CD4-positive, alpha-beta T cell (primary cell): ENCODE data around the gene FMN1. TPM values are rescaled to one million over a fixed set of nuclear protein-coding genes. Genes with fewer than 3 reads are reported as not detected.

Experiments used
- ATAC-seq: fragments of 200-7000 bp; cut with Tn5 transposase; one replicate; pipeline ENCODE4 v1.10.0; 2022; ENCODE audit warnings: mild to moderate bottlenecking; ENCODE audit not compliant: poor library complexity
- CTCF ChIA-PET: fragments of 350-600 bp; sonication (Branson Sonifier 250); formaldehyde crosslinking; loops from one replicate; lab custom pipeline; 2021; ENCODE audit warnings: antibody characterized with exemption, inconsistent platforms; lab: Charles Lee
- POLR2A ChIA-PET: fragments of 350-600 bp; sonication (Branson Sonifier 250); formaldehyde crosslinking; loops from one replicate; lab custom pipeline; 2021; ENCODE audit warnings: antibody characterized with exemption, inconsistent platforms; lab: Charles Lee
- DNase-seq, 14 experiments: peaks; one replicate each; pipeline ENCODE4 v3.0.0-alpha.2; 2013 to 2020; ENCODE audit warnings: mixed read lengths in 2 of 14
- H3K27ac ChIP-seq, 2 donors: one replicate each; pipeline versions ENCODE4 v1.5.1 to v1.7.0; 2013; ENCODE audit warnings: low read length in 2 of 2, low read depth in 1 of 2, mild to moderate bottlenecking in 1 of 2
- H3K27me3 ChIP-seq, 2 experiments: 1 replicate in 1 of 2; 2 replicates in 1 of 2; pipeline versions ENCODE4 v1.6.1 to v1.7.0; 2013; ENCODE audit warnings: low read length in 2 of 2, control low read depth in 1 of 2, mild to moderate bottlenecking in 1 of 2, moderate library complexity in 1 of 2; ENCODE audit not compliant: insufficient read depth in 2 of 2, control insufficient read depth in 1 of 2
- H3K36me3 ChIP-seq: one replicate; pipeline ENCODE4 v1.6.1; 2013; ENCODE audit warnings: low read length, control low read depth; ENCODE audit not compliant: insufficient read depth
- H3K4me1 ChIP-seq: one replicate; pipeline ENCODE4 v1.6.1; 2013; ENCODE audit warnings: low read length, control low read depth; ENCODE audit not compliant: insufficient read depth
- H3K4me3 ChIP-seq: one replicate; pipeline ENCODE4 v1.5.1; 2013; ENCODE audit warnings: mild to moderate bottlenecking, low read length, moderate library complexity
- H3K9me3 ChIP-seq, 2 experiments: 1 replicate in 1 of 2; 2 replicates in 1 of 2; pipeline versions ENCODE4 v1.6.1 to v1.7.0; 2013; ENCODE audit warnings: low read length in 2 of 2, mild to moderate bottlenecking in 2 of 2, control low read depth in 1 of 2, moderate library complexity in 1 of 2; ENCODE audit not compliant: control insufficient read depth in 1 of 2, insufficient read depth in 1 of 2
- H3K27ac Mint-ChIP-seq: one replicate; pipeline ENCODE4 v1.8.0; 2020; ENCODE audit warnings: mixed read lengths
- H3K27me3 Mint-ChIP-seq: one replicate; pipeline ENCODE4 v1.8.0; 2021; ENCODE audit warnings: mixed read lengths
- H3K36me3 Mint-ChIP-seq: one replicate; pipeline ENCODE4 v1.8.0; 2021; ENCODE audit warnings: low read depth, mixed read lengths
- H3K4me1 Mint-ChIP-seq: one replicate; pipeline ENCODE4 v1.8.0; 2021; ENCODE audit warnings: low read depth, mixed read lengths
- H3K4me3 Mint-ChIP-seq: one replicate; pipeline ENCODE4 v1.8.0; 2020; ENCODE audit warnings: mild to moderate bottlenecking, mixed read lengths
- H3K9me3 Mint-ChIP-seq: one replicate; pipeline ENCODE4 v1.8.0; 2020; ENCODE audit warnings: mixed read lengths
- intact Hi-C, 2 experiments: fragments of 100-400 bp; cut with DNase I in 1 of 2; cut with micrococcal nuclease in 1 of 2; formaldehyde crosslinking; loops; one replicate each; pipeline versions ENCODE4 v1.15.1 to v1.9.0; 2023 to 2025; cut with DNase I, micrococcal nuclease
- total RNA-seq, 174 experiments: library from RNA in 2 of 174; stranded (reverse) in 2 of 174; gene quantifications; one replicate each; pipeline ENCODE4 v1.2.3 and lab custom pipeline; 2021 to 2026
- TF ChIP-seq, protein P1 (sequence below): fragments of 200-600 bp; IDR thresholded peaks from one replicate; pipeline ENCODE4 v1.8.0; 2022; ENCODE audit warnings: antibody characterized with exemption, mild to moderate bottlenecking

Gene FMN1
- total RNA-seq, 2 experiments from 2014 or later, result 0.39 to 0.55 TPM

DNA sequence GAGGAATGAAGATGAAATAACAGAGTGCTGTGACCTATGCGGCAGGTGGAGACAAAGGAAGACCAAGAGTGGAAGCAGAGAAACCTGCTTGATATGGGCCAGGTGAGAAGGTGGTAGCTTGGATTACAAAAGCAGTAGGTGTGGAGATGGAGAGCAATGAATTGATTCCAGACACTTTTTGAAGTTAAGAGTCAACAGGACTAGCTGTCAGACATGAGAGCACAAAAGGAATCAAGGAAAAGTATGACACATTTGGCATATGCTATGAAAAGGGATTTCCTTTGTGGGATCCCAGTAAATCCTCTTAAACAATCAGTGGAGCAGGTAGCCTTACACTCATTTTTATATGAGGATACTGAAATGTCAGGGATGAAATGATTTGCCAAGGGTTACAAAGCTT lies 316.2 kb downstream of the FMN1 start:
- TF ChIP-seq, protein P1, sequence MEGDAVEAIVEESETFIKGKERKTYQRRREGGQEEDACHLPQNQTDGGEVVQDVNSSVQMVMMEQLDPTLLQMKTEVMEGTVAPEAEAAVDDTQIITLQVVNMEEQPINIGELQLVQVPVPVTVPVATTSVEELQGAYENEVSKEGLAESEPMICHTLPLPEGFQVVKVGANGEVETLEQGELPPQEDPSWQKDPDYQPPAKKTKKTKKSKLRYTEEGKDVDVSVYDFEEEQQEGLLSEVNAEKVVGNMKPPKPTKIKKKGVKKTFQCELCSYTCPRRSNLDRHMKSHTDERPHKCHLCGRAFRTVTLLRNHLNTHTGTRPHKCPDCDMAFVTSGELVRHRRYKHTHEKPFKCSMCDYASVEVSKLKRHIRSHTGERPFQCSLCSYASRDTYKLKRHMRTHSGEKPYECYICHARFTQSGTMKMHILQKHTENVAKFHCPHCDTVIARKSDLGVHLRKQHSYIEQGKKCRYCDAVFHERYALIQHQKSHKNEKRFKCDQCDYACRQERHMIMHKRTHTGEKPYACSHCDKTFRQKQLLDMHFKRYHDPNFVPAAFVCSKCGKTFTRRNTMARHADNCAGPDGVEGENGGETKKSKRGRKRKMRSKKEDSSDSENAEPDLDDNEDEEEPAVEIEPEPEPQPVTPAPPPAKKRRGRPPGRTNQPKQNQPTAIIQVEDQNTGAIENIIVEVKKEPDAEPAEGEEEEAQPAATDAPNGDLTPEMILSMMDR, result no peak
- intact Hi-C loops, result no loop called here

GRCh38 chr15:32877252-32878019 lies 317.1 kb downstream of the FMN1 start:
- TF ChIP-seq, protein P1, result no peak
- Histone ChIP-seq H3K27ac (no peak overlapping the region), H3K27me3 (no peaks in the 10 kb centered on the region), H3K4me1 (no peaks in the 10 kb centered on the region), H3K36me3 (no peaks in the 10 kb centered on the region), H3K4me3 (no peak overlapping the region), H3K9me3 (no peaks in the 10 kb centered on the region)
- no peaks in the 10 kb centered on the region for H3K9me3 Mint-ChIP-seq
- no peaks in the 10 kb centered on the region for H3K4me1 Mint-ChIP-seq
- ChIA-PET POLR2A (no interaction called here), CTCF (no interaction called here)
- no peak for DNase-seq
- no peaks in the 10 kb centered on the region for H3K27me3 Mint-ChIP-seq
- no peaks in the 10 kb centered on the region for H3K36me3 Mint-ChIP-seq
- H3K27ac Mint-ChIP-seq, result no peak overlapping the region
- intact Hi-C loops, result no loop called here
- no peak overlapping the region for H3K4me3 Mint-ChIP-seq
- ATAC-seq, result no peak

More for the DNA sequence above, 316.2 kb downstream of the FMN1 start:
- Histone ChIP-seq H3K27ac (no peak overlapping the region), H3K9me3 (no peaks in the 10 kb centered on the region), H3K4me1 (no peaks in the 10 kb centered on the region), H3K4me3 (no peak overlapping the region), H3K27me3 (no peaks in the 10 kb centered on the region), H3K36me3 (no peaks in the 10 kb centered on the region)
- no peak for DNase-seq
- POLR2A ChIA-PET, result no interaction called here
- Mint-ChIP-seq H3K36me3 (no peaks in the 10 kb centered on the region), H3K27me3 (no peaks in the 10 kb centered on the region), H3K4me1 (no peaks in the 10 kb centered on the region), H3K4me3 (no peak overlapping the region), H3K9me3 (no peaks in the 10 kb centered on the region), H3K27ac (no peak overlapping the region)
- no peak for ATAC-seq
- CTCF ChIA-PET, result interaction anchor here (1.3 kb wide), 1 partner anchor 10 kb away, joined by 4 read pairs; no protein-coding TSS in a partner anchor

DNA sequence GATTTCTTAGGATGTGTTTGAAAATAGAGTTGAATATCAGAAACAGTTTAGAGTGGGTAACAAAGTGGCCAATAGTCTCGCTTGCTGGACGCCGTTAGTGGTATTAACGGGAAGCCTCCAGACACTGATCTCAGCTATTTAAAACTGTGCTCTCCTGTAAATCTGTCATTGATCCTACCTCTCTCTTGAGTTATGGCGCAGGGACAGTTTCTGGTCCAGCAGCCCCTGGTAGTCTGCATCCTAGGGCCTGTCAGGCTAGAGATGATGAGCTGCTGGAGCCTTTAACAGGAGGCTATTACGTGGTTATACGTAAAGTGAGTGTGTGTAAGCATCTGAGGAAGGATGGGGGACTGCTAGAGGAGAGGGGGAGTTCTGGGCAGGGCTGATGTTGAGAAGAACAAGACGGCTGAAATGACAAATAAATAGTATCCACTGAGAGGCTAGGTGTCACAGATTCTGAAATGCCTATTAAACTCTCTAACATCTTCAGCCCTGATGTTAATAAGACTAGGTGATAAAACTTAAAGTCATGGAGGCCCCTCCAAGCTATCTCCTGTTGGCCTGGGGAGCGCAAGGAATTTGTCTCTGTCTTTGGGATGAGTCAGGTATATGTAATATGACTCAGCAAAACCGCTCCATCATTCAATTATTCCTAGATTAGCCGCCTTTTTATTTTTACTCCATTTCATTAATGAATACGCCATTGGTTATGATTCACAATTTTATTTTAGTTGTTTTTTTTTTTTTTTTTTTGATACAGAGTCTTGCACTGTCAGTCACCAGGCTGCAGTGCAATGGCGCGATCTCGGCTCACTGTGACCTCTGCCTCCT lies 321.0 kb downstream of the FMN1 start:
- Histone ChIP-seq H3K4me1 (no peaks in the 10 kb centered on the region), H3K4me3 (no peak overlapping the region), H3K36me3 (no peaks in the 10 kb centered on the region), H3K27me3 (no peaks in the 10 kb centered on the region), H3K27ac (no peak overlapping the region), H3K9me3 (no peaks in the 10 kb centered on the region)
- intact Hi-C loops, result no loop called here
- Mint-ChIP-seq H3K36me3 (no peaks in the 10 kb centered on the region), H3K27ac (no peak overlapping the region), H3K27me3 (no peaks in the 10 kb centered on the region), H3K9me3 (no peaks in the 10 kb centered on the region), H3K4me1 (no peaks in the 10 kb centered on the region), H3K4me3 (no peak overlapping the region)
- ChIA-PET CTCF (no interaction called here), POLR2A (no interaction called here)
- DNase-seq (no peak), ATAC-seq (no peak)
- TF ChIP-seq, protein P1, result no peak
